ENCODE measurements around the gene PRKCD. TPM values are rescaled to one million over a fixed set of nuclear protein-coding genes. Genes with fewer than 3 reads are reported as not detected.

PRKCD gene
- total and polyA plus RNA-seq, 9 of the 15 experiments (the other 6 are each of a cell fraction or from before 2014, with no cell fraction given) = 2.5 to 19.5 (median 6.1) TPM

DNA sequence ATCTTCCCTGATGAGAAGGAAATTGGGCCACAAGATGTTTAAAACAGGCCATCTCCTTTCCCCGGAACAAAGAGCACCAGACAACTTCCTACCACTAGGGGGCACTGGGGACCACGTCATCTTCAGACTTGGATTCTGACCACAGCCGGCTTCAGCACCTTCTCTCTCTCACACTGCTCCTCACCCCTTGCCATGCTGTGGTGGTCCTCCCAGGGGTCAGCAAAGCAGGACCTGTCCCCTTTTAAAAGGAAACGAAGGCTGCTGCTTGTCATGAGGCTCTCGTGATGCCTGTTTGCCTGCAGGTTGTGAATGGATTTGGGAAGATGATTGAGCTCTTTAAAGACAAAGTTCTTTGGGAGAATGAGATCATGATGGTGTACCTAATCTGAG lies 47.0 kb upstream of the PRKCD start (continued):
- no peak for TF ChIP-seq TOE1 (IDR thresholded peaks at IDR 0.05; ENCODE audit: borderline replicate concordance)
- 0 out of 2 replicates have a peak, but pooled peaks have one; percentile 39 for TF ChIP-seq TOE1 (CRISPR knock-in tag; IDR thresholded peaks at IDR 0.05; ENCODE audit: borderline replicate concordance, low read depth)
- TF ChIP-seq RAD21 (CRISPR knock-in tag; conservative IDR thresholded peaks at IDR 0.05 in 1 of 2, IDR thresholded peaks at IDR 0.05 in 1 of 2) = peak; percentile 79 to 85
- TF ChIP-seq ATF1 (CRISPR knock-in tag; IDR thresholded peaks at IDR 0.05) = no peak
- TF ChIP-seq ATF1 (tag; IDR thresholded peaks at IDR 0.05) = 0 out of 2 replicates have a peak, but pooled peaks have one; percentile 18
- peak; percentile 57; the same call in 1 of the 2 replicates for TF ChIP-seq CREM (IDR thresholded peaks at IDR 0.05; ENCODE audit: low read depth)

DNA sequence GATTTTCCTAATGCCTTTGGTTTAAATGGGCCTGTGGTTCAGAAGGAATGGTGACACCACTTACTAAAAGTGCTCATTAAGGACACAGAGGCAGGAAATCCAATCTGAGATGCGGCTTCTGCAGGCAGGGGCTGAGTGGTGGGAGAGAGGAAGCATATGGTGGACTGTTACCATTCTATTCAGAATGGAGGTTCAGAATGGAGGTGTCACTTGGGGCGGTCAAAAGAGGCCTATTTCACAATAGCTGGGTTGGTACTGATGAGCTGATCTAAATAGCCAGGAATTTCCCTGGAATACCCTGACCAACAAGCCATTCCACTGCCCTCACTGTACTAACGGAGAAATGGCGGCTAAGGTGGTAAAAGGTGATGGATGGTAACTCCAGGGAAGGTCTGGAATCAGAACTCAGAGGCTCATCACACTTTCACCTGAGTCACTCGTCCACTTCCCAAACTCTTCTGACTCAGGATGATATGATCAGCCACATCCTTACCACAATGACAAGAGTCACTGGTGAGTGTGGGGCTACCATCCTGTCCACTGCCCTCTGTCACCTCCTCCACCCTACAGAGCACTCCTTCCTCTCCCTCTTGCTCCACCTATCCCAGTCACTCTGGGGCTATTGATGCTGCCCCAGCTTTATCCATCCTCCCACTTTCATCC lies 46.5 kb upstream of the PRKCD start:
- Histone ChIP-seq H3K27me3 (ENCODE audit: control insufficient read depth in 2 of 2, insufficient read depth in 2 of 2, low read length in 2 of 2) (no peaks in the 10 kb centered on the region), H3K4me2 (ENCODE audit: insufficient read depth, low read length) (no peak overlapping the region), H3K4me1 (replicated peaks in 1 of 2; ENCODE audit: control insufficient read depth in 2 of 2, insufficient read depth in 2 of 2, low read length in 2 of 2) (peaks cover 0 to 16% of the 10 kb centered on the region in 2 experiments; a peak in 3 of 5 replicates), H3K9ac (ENCODE audit: insufficient read depth in 1 of 2, low read depth in 2 of 2, low read length in 2 of 2) (no peak overlapping the region), H3K9me3 (replicated peaks; ENCODE audit: control insufficient read depth, insufficient read depth, low read depth, low read length) (no peaks in the 10 kb centered on the region), H3K27ac (ENCODE audit: extremely low read depth, low read depth, low read length) (no peak overlapping the region; the same call in 2 of the 3 replicates), H3K36me3 (ENCODE audit: control insufficient read depth, insufficient read depth, low read length) (peaks cover 28% of the 10 kb centered on the region; the same call in 2 of the 3 replicates), H3K9me1 (ENCODE audit: control insufficient read depth, insufficient read depth, low read length) (no peaks in the 10 kb centered on the region), H2AFZ (ENCODE audit: low read depth, low read length) (no peak overlapping the region), H4K20me1 (replicated peaks; ENCODE audit: control insufficient read depth, insufficient read depth, low read length) (no peaks in the 10 kb centered on the region), H3K79me2 (ENCODE audit: control insufficient read depth, insufficient read depth, low read length) (no peaks in the 10 kb centered on the region), H3K4me3 (no peak overlapping the region)
- CTCF ChIA-PET (ENCODE audit: low intra/inter-chr PET ratio) = interaction anchor here (0.5 to 3.0 kb wide), 4 partner anchors 16 to 131 kb away, joined by 3 to 32 read pairs (median 4); partner anchors contain the start of gene RFT1
- ATAC-seq = peak; percentile 70
- DNase-seq (ENCODE audit: extremely low read depth in 1 of 4, low spot score in 3 of 4) = peak; percentile 29 to 45 (median 32)
- FAIRE-seq = peak; percentile 55
- 46% methylated on average over 5 of the region's 5 CpGs for whole genome bisulfite sequencing (ENCODE audit: insufficient coverage, low coverage, missing lambda C conversion rate)
- BruUV-seq (replicated peaks) = no TSS peak
- POLR2A ChIA-PET = interaction anchor here (0.6 to 1.3 kb wide), 5 partner anchors 10 to 113 kb away, joined by 3 to 5 read pairs (median 3); no protein-coding TSS in a partner anchor
- intact Hi-C loops (cut with micrococcal nuclease) (loop anchor here (1.0 to 5.0 kb wide), 2 partner anchors 82 to 262 kb away; no protein-coding TSS in a partner anchor), in situ Hi-C loops (cut with MboI) (loop anchor here (5.0 kb wide), 1 partner anchor 83 kb away; no protein-coding TSS in a partner anchor)
- TF ChIP-seq KDM1A (IDR thresholded peaks at IDR 0.05) = peak in 1 of 2 experiments; percentile 24; a peak in 1 of 4 replicates
- TF ChIP-seq ZEB2 (IDR thresholded peaks at IDR 0.05) = peak; percentile 73
- peak; percentile 88 for TF ChIP-seq FOSL1 (tag; conservative IDR thresholded peaks at IDR 0.05)
- no peak for TF ChIP-seq ZFP1 (CRISPR knock-in tag; IDR thresholded peaks at IDR 0.05)
- peak; percentile 30 for TF ChIP-seq MAFG (tag; conservative IDR thresholded peaks at IDR 0.05)
- TF ChIP-seq EP300 (IDR thresholded peaks at IDR 0.05; ENCODE audit: low read length) = peak; percentile 8; the same call in 1 of the 2 replicates
- TF ChIP-seq NCOA2 (IDR thresholded peaks at IDR 0.05; ENCODE audit: partially characterized antibody in 2 of 2) = no peak
- 0 out of 2 replicates have a peak, but pooled peaks have one; percentile 43 for TF ChIP-seq DPF2 (IDR thresholded peaks at IDR 0.05)
- TF ChIP-seq ETV1 (tag; conservative IDR thresholded peaks at IDR 0.05; ENCODE audit: low read depth) = peak; percentile 37; the same call in 1 of the 2 replicates
- 0 out of 4 replicates have a peak, but pooled peaks of 1 of the 2 experiments have one; percentile 36 for TF ChIP-seq RCOR1 (IDR thresholded peaks at IDR 0.05; ENCODE audit: borderline replicate concordance in 1 of 2, low read depth in 2 of 2, low read length in 2 of 2)
- TF ChIP-seq RAD51 (IDR thresholded peaks at IDR 0.05; ENCODE audit: borderline replicate concordance, low read depth) = no peak
- TF ChIP-seq, protein P1, sequence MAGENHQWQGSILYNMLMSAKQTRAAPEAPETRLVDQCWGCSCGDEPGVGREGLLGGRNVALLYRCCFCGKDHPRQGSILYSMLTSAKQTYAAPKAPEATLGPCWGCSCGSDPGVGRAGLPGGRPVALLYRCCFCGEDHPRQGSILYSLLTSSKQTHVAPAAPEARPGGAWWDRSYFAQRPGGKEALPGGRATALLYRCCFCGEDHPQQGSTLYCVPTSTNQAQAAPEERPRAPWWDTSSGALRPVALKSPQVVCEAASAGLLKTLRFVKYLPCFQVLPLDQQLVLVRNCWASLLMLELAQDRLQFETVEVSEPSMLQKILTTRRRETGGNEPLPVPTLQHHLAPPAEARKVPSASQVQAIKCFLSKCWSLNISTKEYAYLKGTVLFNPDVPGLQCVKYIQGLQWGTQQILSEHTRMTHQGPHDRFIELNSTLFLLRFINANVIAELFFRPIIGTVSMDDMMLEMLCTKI (IDR thresholded peaks at IDR 0.05; ENCODE audit: partially characterized antibody) = no peak
- no peak for TF ChIP-seq PHF20 (IDR thresholded peaks at IDR 0.05; ENCODE audit: partially characterized antibody)
- TF ChIP-seq ZBTB8A (IDR thresholded peaks at IDR 0.05; ENCODE audit: partially characterized antibody) = no peak
- no peak for TF ChIP-seq ZNF146 (CRISPR knock-in tag; IDR thresholded peaks at IDR 0.05; ENCODE audit: unreplicated experiment)
- TF ChIP-seq CEBPB (tag; IDR thresholded peaks at IDR 0.05) = peak; percentile 54
